ENCODE measurements around the gene CD33.
"Not testable (repeated sequence)": the region's sequence is repeated elsewhere in the genome, so short reads cannot be mapped to it uniquely, and the experiment has no call there.

The CD33 gene

GRCh38 chr19:51210191-51210784, 14.6 kb upstream of the CD33 start:
- no peak for DNase-seq (ENCODE audit: low read depth, low spot score)

GRCh38 chr19:51210874-51211361, 14.0 kb upstream of the CD33 start:
- not testable (repeated sequence) for DNase-seq (ENCODE audit: low read depth, low spot score)

DNA sequence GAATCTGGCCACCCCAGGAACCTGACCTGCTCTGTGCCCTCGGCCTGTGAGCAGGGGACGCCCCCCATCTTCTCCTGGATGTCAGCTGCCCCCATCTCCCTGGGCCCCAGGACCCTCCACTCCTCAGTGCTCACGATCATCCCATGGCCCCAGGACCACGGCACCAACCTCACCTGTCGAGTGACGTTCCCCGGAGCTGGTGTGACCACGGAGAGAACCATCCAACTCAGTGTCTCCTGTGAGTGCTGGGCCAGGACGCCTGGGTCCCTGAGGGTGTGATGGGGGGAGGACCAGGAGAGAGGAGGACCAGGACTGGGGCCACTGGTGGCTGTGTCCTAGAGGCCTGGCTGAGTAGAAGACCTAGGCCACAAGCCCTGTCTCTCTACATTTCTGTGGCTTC, 13.0 kb upstream of the CD33 start:
- no peak for DNase-seq (ENCODE audit: low read depth, low spot score)

DNA sequence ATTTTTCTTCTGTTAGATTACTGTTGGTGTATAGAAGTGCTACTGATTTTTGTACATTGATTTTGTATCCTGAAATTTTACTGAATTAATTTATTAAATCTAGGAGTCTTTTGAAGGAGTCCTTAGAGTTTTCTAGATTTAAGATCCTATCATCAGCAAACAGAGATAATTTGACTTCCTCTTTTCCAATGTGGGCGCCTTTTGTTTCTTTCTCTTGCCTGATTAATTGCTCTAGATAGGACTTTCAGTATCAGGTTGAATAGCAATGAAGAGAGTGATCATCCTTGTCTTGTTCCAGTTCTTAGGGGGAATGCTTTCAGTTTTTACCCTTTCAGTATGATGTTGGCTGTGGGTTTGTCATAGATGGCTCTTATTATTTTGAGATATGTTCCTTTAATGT, 5.6 kb upstream of the CD33 start:
- DNase-seq (ENCODE audit: low read depth, low spot score), result no peak

DNA sequence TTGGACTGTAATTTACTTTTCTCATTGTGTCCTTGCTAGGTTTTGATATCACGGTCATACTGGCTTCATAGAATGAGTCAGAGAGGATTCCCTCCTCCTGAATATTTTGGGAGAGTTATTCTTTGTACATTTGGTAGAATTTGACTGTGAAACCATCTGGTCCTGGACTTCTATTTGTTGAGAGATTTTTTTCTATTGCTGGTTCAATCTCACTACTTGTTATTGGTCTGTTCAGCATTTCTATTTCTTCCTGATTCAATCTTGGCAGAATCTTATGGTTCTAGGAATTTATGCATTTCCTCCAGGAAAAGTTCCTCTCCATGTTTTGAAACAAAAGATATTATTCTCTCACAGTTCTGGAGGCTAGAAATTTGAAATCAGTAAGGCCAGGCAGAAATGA, 4.9 kb upstream of the CD33 start:
- no peak for DNase-seq (ENCODE audit: low read depth, low spot score)

GRCh38 chr19:51220996-51221395, 3.9 kb upstream of the CD33 start:
- no peak for DNase-seq (ENCODE audit: low read depth, low spot score)

DNA sequence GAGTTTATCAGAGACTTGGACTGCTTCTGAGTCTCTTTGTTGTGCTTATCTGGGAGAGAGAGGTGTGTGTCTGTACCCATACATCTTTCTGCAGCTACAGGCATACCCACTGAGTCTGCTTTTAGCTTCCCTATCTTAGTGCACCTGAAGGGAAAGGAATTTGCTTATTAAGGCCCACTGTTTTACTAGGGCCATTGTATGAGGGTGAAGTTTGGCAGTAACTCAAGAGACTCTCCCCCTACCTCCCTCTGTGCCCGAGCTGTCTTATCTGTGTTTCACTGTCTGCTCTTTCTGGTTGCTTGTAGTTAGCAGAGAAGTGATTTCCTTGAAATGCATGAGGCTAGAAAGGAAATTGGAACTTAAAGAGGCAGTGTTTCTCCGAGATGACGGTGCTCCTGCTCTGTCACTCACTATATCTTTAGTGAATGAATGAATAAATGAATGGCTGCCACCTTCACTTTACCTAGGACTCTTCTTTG, 678 bp upstream of the CD33 start:
- DNase-seq (ENCODE audit: low read depth, low spot score), result no peak

DNA sequence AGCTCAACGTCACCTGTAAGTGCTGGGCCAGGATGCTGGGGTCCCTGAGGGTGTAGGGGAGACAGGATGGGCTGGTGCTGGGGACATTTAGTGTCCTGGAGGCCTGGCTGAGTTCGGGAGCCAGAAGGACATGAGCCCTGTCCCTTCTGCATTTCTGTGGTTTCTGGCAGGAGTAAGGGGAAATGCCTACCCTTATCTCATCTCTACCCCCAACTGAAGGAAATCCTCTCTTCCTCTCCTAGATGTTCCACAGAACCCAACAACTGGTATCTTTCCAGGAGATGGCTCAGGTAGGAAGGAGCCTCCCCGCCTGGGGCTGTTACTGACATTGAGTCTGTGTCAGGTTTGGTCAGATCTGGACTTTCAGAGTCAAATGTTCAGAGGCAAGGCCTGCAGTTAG, 1.2 kb downstream of the CD33 start:
- DNase-seq (ENCODE audit: low read depth, low spot score), result no peak

DNA sequence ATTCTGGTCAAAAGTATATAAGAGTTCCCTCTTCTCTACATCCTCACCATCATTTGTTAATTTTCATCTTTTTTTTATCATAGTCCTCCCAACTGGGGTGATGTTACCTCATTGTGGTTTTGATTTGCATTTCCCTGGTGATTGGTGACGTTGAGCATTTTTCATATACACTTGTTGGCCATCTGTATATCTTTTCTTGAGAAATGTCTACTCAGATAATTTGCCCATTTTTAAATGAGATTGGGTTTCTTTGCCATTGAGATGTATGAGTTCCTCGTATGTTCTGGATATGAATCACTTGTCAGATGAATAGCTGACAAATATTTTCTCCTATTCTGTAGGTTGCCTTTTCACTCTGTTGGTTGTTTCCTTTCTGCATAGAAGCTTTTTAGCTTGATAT, 2.4 kb downstream of the CD33 start:
- no peak for DNase-seq (ENCODE audit: low read depth, low spot score)

DNA sequence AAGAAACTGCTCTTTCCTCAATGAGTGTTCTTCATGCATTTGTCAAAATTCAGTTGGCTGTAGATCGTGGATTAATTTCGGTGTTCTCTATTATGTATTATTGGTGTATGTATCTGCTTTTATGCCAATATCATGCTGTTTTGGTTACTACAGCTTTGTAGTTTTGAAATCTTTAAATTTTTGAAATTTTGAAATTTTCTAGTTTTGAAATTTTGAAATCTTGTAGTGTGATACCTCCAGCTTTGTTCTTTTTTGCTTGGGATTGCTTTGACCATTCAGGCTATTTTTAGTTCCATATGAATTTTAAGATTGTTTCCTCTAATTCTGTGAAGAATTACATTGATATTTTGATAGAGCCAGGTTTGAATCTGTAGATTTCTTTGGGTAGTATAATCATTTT, 3.1 kb downstream of the CD33 start:
- no peak for DNase-seq (ENCODE audit: low read depth, low spot score)

DNA sequence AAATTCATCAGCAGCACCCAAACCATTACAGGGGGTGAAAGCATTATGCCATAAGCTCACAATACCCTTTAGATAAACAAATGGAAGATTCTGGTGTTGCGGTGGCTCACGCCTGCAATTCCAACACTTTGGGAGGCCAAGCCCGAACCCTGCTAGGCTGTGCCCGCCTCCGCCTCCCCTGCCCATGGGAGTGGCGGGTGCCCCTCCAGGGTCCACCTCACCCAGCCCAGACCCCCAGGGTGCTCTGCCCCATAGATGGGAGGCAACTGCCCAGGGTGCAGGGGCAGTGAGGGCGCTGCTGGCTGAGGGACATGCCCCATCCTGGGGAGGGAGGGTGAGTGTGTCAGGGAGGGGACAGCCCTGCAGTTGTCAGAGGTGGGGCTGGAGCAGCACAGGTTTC, 16.0 kb downstream of the CD33 start:
- DNase-seq (ENCODE audit: low read depth, low spot score), result no peak

- no peak for DNase-seq (ENCODE audit: low read depth, low spot score)
Measured at GRCh38 chr19:51242881-51243630, 18.2 kb downstream of the CD33 start.

GRCh38 chr19:51246164-51246552, 21.3 kb downstream of the CD33 start:
- no peak for DNase-seq (ENCODE audit: low read depth, low spot score)

DNA sequence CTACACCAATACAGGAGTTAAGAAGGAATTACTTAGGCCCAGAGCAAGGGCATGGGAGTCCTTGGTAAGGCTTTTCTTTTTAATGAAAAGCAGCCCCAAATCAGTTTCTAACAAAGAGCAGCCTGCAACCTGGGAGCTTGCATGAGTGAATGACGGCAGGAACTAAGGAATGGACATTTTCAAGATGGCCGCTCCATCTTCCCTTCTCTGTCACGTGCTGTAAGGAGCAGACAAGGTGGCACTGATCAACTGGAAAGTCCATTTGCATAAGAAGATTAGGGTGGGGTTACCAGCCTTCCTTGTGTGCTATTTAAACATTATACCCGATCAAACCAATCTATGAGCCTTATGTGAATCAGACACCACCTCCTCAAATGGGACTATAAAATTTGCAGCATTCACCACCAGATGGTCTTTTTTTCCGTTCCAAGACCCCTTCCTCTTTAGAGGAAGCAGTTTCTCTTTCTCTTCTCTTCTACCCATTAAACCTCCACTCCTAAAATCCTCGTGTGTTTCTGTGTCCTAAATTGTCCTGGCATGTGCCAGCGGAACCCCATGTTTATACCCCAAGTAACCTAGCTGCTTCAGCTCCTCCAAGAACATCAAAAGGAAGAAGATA, 23.2 kb downstream of the CD33 start:
- no peak for DNase-seq (ENCODE audit: low read depth, low spot score)

DNA sequence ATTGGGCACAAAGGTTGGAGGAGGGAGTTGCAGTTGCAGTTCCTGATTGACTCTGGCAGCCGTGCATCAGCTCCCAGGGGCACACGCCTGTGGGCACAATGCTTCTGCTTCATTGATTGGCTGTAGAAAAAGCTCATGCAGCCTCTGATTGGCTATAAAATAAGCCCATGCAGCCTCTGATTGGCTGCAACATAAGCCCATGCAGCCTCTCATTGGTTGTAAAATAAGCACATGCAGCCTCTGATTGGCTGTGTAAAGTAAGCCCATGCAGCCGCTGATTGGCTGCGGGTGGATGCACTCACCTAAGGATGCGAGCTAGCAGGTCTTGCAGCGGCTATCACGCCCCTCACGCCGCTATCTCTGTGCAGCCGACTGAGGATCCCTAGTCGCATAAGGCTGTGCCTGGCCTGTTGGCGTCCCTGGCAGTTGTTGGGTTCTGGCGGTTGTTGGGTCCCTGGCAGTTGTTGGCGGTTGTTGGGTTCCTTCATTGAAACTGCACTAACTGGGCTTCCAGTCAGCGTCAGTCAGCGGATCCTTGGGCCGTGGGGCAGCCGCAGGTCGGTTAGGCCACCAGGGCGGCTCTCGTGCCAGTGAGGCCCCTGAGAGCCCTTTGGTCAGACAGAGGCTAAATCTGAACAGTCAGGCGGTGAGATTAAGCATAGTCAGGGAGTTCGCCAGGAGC, 26.0 kb downstream of the CD33 start, which contains the start of gene SIGLECL1:
TSS of gene SIGLECL1 (plus strand) at position 295 of the 682 bp plus-strand sequence. CDS start 12,993 bp downstream, outside the sequence.
- no peak for DNase-seq (ENCODE audit: low read depth, low spot score)

- DNase-seq (ENCODE audit: low read depth, low spot score), result no peak
Measured at GRCh38 chr19:51251468-51251820, 26.6 kb downstream of the CD33 start.

DNA sequence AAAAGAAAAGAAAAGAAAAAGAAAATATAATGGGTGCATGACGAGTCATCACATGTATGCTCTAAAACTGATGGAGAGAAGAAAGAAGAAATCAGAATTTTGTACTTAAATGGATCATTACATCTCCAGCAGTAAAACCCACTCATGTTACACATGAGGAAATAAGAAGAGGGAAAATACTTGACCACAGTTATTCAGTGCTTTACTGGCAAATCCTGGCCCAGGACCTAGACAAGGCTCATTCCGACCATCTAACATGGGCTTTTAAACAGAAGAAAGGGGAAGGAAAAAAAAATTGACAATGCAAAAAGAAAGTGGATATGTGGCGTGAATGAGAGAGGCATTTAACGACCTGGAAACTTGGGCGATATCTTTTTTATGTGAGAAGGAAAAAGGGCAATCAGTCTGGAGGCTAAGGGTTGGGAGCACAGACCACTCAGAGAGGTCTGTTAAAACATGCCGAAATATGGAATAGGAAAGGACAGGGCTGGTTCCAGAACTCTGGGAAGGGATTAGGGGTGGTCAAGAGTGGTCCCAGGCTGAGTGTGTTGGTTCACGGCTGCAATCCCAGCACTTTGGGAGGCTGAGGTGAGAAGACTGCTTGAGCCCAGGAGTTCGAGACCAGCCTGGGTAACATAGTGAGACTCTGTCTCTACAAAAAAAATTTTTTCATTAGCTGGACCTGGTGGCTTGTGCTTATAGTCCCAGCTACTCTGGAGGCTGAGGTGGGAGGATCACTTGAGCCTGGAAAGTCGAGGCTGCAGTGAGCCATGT, 27.6 kb downstream of the CD33 start:
- DNase-seq (ENCODE audit: low read depth, low spot score), result no peak

DNA sequence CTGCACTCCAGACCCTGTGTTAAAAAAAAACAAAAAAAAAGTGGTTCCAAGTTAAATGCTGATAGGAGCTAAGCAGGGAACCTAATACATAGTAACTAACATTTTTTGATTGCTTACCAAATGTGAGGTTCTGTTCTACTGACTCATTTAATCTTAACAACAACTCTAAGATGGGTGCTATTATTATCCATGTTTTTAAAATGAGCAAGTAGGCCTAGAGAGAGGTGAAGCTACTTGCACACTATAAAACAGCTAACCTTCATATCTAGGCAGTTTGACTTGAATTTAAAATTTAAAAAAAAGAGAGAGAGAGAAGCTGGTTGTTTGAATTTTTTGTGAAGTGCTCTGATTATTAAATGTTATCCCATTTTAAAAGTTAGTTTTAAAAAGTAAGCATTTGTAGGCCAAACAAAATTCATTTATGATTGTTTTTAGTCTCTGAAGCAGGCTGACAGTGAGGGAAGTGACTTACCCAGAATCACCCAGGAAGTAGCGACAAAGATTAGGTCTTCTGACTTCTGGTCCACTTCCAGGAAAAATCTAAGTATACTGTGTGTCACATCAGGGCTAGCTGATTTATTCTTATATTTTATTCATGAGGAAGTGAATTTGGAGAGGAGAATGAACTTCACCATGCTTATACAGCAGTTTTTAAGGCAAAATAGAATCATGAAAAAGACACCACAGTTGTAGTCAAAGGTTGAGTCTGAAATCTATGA, 28.4 kb downstream of the CD33 start:
- DNase-seq (ENCODE audit: low read depth, low spot score), result no peak

DNA sequence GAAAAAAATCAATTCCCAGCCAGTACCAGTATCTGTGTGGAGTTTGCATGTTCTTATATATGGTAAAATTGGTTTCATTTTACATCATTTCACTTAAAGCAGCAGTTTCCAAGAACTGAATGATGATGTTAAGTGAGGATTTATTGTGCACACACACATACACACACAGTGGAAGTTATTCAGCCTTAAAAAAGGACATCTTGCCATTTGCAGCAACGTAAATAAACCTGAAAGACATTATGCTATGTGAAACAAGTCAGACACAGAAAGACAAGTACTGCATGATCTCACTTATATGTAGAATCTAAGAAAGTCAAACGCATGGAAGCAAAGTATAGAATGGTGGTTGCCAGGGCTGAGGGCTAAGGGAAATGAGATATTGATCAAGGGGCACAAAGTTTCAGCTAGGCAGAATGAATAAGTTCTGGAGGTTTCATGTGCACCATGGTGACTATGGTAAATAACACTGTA, 31.3 kb downstream of the CD33 start:
- DNase-seq (ENCODE audit: low read depth, low spot score), result no peak

DNA sequence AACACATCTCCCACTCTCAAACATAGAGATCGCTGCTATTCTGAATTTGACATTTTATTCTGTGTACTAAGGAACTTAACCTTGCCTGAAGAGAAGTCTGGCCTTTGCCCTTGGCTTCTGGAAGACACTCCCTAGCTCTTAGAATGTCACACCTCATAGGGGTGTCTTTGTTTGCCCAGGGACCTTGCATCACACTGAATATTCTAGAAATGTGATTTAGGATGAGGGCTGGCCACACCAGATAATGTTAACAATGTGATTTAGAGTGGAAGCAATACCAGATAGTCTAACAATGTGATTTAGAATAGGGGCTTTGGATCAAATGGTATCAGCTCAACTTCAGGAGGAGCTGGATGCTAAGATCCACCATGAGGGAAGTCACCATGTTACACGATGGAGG, 32.6 kb downstream of the CD33 start:
- no peak for DNase-seq (ENCODE audit: low read depth, low spot score)
